GM18517 (cell line): Measurements from ENCODE around the gene PIK3C2A.

ENCODE experiments used
- ATAC-seq: cut with Tn5 transposase; IDR thresholded peaks from one replicate; pipeline ENCODE4 v1.9.1; 2021; ENCODE audit warnings: mild to moderate bottlenecking, moderate library complexity; ENCODE audit not compliant: unreplicated experiment

Gene PIK3C2A

DNA sequence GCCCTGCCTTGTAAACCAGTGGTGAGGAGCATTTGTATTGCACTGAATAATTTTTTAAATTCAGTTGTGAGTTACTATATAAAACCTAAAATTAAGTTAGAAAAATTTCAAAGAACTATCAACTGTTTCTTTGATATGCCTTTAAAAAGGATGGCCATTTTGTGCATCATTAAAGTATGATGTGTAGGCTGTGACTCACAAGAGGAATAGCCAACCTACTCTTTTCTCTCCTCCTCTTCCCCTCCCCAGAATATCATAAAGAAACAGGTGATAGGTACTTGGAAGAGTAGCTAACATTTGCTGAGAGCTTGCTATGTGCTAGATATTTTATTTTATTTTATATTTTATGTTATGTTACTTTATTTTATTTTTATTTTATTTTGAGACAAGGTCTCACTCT, 10.6 kb upstream of the PIK3C2A start:
- no peak for ATAC-seq

DNA sequence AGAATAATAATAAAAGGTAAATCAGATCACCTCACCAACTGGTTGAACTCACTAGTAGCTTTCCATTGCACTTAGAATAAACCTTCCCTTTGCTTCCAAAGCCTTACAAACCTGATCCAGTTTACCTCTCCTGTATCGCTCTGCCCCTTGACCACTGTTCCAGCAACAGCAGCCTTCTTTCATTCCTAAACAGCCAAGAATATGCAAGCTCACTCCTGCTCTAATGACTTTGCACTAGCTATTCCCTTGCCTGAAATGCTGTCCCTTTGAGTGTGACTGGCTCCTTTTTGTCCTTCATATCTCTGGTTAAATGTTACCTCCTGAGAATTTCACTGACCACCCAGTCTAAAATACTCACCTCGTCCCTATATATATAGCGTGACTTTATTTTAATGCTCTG, 9.6 kb upstream of the PIK3C2A start:
- no peak for ATAC-seq

DNA sequence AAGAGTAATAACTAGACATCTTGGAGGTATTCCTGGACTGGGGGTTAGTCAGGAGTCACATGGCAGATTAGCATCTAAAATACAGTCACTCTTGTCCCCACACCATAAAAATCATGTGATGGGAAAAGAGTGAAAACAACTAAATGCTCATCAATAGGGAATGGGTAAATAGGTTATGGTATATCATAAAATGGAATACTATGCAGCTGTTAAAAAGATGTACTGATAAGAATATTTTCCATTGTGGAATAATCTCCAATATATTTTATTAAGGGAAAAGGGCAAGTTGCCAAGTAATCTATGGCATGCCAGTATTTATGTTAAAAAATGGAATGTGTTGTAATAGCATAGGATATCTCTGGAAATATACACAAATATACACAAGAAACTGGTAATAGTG, 6.6 kb upstream of the PIK3C2A start:
- ATAC-seq, result no peak

DNA sequence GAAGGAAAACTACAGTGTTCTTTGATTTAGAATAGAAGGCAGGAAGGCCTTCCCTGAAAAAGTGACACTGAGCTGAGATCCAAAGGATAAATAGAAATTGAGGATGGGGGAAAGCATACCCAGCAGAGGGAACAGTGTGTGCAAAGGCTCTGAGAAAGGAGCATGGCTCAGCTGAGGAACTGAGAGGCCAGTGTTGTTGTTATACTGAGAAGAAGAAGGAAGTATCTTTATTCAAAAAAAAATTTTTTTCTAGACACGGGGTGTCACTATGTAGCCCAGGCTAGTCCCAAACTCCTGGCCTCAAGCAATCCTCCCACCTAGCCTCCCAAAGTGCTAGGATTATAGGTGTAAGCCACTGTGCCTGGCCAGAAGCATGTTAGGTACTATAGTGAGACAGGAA, 3.5 kb upstream of the PIK3C2A start:
- ATAC-seq, result no peak

DNA sequence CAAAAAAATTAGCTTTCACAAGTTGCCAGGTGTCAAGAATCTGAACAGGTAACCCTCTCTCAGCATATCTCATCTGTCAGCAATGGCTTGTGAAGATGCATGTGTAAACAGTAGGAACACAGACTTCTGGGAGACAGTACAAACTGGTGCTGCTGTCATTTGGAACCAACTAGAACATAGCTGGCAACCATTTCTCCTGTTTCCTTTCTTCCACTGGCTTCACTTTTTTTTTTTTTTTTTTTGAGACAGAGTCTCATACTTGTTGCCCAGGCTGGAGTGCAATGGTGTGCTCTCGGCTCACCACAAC, 2.1 kb upstream of the PIK3C2A start:
- no peak for ATAC-seq

DNA sequence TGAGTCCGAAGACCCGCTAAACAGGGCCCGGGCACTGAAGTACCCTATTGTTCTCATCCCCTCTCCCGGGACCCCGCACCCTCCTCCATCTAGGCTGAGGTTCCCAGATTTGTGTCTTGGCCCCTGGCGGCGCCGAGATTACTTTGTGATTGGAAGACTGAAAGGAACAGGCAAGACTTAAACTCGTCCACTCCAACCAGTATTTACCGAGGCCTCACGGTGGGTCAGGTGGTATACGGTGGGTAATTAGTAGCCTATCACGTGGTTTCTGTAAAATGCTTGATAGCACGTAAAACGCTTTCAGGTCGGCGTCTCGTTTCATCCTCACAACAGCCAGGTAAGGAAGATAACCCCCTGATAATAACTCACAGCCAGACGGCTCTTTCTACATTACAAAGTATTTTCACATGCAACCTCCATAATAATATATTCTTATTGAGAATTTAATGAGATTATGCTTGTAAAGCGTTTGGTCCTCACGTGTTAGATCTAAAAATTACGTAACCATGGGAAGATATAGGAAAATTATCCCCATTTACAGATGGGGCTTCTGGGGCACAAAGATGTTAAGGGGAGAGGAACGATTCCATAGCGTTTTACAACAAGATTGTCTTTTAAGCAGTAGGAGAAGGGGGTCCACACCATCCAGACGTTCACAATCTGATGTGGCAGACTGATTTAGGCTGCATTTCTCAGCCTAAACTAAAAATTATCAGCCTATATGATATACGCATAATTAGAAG, 642 bp upstream of the PIK3C2A start:
- ATAC-seq, result peak; percentile 72

DNA sequence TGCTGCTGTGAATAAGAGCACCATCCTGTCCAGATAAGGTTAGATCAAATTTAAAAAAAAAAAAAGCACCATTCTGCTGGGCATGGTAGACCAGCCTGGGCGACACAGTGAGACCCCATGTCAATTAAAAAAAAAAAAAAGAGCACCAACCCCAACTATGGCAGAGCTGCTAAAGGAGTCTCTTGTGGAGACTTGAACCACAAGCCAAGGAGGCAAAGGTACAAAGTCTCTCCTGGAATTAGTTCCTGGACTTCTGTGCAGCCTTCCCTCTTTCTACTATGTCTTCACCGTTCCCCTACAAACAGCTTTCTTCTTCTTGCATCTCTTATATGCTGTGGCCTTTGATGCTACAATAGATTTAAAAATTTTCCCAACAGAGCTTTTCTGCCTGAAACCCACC, 1.3 kb downstream of the PIK3C2A start:
- no peak for ATAC-seq

DNA sequence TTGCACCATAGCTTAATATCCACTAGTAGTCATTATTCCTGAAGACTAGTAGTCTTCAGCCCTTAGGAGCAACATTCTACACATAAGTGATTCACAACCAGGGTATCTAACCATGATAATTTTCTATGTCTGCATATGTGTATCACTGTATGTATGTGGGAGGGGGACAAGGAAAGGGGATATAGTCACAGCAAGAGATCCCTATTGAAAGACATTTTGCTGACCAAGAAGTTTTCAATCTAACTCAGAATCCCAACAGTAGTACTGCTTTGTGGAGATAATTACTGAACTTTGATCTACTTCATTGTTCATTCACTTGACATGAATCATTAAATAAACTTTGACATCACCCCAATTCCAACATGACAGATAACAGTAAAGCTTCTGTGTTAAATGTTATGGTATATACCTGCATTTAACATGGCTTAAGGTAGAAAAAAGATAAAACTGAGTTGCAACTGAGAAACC, 10.3 kb downstream of the PIK3C2A start:
- no peak for ATAC-seq

DNA sequence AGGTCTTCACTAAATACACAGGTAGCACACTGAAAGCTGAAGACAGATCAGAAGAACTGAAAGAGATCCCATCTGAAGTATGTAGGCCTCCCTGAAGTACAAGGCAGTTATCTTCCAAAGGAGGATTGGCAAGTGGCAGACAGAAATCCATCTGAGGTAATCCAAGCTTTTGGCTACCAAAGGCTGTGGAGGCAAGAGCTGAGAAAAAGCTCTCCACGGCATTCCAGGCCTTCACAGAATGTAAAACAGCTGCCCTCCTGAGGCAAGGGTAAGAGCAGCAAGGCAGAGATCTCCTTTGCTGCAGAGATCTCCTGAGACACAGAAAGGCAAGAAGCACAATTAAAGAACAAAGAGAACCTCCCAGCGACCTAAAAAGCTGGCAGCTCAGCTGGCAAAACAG, 19.1 kb downstream of the PIK3C2A start:
- ATAC-seq, result no peak

DNA sequence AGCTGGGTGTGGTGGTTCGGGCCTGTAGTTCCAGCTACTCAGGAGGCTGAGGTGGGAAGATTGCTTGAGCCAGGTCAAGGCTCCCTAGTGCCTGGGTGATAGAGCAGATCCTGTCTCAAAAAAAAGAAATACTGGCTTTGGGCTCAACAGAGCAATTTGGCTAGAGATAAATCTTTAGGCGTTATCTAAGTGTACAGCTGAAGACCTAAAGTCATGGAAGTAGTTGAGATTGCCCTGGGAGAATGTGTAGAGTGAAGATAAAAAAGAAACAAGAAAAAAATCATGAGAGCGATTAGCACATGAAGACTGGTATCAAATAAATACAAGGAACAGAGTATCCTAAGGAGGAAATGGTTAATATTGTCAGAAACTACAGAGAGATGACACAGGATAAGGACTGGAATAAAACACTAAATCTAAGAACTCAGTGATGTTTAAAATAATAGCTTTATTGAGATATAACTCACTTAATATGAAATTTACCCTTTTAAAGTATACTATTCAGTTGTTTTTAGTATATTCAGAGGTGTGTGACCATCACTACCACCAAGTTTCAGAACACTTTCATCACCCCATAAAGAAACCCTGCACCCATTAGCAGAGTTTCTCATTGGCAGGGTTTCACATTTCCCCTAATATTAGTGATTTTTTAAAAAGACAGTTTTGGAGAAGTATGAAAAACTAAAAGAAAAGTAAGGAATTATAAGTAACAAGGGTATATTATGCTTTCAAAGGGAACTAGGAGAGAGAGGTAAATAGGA, 20.7 kb downstream of the PIK3C2A start:
- no peak for ATAC-seq

DNA sequence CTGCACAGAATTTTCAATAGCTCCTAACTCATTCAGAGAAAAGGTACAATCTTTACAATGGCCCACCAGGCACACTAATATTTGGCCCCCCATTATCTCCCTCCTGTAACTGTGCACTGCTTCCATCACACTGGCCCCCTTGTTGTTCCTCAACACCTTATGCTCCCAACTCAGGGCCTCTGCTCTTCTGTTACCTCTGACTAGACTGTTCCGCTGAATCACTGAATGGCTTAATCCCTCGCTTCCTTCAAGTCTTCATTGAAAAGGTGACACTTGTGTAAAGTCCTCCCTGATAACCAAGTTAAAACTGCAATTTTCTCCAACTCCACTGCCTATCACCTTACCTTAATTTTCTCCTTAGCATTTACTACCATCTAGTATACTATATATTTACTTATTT, 21.8 kb downstream of the PIK3C2A start:
- ATAC-seq, result no peak

DNA sequence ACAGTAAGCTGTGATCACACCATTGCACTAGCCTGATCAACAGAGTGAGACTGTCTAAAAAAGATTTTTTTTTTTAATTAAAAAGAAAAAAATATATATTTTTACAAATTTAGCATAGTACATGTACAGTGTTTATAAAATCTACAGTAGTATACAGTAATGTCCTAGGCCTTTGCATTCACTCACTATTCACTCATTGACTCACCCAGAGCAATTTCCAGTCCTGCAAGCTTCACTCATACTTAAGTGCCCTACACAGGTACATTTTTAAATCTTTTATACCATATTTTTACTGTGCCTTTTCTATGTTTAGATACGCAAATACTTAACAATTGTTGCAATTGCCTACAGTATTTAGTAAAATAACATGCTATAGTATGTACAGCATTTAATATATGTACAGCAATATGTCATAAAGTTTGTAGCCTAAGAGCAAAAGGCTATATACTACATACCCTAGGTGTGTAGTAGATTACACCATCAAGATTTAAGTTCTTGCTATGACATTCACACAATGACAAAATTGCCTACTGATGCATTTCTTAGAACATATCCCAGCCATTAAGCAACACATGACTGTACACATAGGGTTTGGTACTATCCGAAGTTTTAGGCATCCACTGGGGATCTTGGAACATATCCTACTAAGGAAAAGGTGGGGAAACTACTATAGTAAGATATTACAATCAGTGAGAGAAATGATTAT, 22.8 kb downstream of the PIK3C2A start:
- no peak for ATAC-seq

DNA sequence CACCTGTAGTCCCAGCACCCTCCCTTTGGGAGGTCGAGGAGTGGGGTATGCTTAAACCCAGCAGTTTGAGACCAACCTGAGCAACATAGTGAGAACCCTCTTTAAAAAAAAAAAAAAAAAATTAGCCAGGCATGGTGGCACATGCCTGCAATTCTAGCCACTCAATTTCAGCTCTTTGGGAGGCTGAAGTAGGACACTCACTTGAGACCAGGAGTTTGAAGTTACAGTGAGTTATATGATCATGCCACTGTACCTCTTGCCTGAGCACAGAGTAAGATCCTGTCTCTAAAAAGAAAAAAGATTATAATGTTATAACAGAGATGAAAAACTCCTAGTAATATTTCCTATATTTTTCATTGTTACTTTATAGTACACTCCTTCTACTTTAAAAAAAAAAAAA, 23.9 kb downstream of the PIK3C2A start:
- no peak for ATAC-seq

DNA sequence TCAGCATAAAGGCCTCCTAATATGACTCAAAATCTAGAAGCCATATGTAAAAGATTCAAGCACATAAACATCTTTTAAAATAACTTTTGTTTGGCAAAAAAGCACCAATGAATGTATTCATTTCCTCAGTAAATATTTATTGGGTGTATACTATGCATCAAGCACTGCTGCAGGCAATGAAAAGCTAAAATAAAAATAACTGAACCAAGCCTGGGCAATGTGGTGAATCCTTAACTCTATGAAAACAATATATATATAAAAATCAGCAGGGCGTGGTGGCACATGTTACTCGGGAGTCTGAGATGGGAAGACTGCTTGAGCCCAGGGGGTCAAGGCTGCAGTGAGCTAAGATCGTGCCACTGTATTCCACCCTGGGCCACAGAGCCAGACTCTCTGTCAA, 27.8 kb downstream of the PIK3C2A start:
- ATAC-seq, result no peak

DNA sequence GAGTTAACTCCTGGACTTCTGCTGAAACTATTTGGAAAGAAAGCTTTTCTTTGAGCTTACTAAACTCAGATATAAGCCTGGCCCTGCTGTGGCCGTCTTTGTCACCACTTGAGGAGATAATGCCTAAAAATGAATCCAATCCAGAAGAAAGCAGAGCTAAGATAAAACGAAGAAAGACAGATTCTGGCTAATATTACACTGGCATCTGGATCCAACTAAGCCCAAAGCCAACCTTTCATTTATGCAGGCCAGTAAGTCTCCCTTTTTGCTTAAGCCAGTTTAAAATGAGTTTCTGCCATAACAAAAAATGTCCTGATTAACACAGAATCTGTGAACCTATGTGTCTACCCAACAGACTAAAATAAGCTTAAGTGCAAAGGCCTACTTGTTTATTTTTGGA, 34.5 kb downstream of the PIK3C2A start:
- ATAC-seq, result no peak

DNA sequence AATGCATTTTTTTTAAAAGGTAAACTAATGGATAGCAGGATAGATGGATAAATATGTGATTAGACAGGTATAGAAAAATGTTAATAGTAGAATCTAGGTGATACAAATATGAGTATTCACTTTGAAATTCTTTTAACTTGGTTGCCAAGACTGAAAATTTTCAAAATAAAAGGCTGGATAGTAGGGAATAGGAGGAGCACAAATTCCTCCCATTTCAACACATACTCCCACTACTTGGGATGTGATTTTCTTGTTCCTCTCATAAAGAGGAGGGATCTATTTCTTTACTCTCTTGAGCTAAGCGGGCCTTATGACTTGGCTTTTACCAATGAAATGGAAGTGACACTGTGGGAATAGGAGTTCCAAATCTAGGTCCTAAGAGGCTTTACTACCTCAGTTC, 35.9 kb downstream of the PIK3C2A start:
- no peak for ATAC-seq

DNA sequence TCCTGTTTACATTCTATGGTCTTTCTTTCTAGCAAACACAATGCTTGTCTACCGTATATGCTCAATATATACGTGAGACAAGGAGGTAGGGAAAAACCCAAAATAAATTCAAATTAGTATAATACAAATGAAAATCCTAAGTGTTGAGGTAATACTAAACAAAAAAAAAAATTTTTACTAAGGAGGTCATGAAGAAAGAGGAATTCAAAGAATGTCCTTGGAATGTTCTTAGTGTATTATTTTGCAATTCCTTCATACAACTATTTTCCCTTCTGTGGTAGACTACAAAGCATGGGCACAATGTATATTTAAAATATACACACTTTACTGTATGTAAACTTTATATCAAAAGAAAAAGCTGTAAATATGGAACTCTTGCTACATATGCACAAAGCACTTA, 36.4 kb downstream of the PIK3C2A start:
- no peak for ATAC-seq

DNA sequence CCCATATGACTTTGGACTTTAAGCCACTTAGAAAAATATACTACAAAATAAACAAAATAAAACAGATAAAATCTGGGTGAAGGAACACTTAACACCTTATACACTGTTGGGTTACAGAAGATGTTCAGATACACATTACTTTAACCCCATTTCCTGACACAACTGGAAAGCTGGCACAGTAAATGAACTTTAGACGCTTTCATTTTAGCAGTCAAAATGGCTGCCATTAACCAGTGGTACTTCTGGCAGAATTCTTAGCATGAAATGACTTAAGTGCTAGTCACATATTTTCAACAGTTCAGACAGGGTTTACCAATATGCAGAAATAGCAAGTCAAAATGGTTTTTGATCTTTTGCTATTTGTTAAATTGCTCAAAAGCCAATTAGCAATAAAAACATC, 37.9 kb downstream of the PIK3C2A start:
- ATAC-seq, result no peak

DNA sequence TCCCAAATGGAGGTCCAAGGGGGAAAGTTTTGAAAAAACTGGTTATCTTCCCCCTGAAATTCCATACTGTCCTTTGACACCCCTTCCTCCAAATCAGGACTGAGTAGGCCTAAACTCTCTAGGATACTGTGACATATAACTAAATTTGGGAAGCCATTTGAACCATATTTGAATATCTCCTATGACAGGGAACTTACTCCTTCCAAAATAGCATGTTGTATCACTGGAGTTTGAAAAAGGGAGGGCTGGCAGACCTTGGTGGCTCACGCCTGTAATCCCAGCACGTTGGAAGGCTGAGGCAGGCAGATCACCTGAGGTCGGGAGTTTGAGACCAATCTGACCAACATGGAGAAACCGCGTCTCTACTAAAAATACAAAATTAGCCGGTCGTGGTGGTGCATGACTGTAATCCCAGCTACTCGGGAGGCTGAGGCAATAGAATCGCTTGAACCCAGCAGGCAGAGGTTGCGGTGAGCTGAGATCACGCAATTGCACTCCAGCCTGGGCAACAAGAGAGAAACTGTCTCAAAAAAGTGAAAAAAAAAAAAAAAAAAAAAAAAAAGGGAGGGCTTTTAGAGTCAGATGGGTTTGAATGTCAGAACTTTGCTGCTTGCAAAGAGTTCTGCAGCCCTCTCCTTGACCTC, 42.4 kb downstream of the PIK3C2A start:
- no peak for ATAC-seq

DNA sequence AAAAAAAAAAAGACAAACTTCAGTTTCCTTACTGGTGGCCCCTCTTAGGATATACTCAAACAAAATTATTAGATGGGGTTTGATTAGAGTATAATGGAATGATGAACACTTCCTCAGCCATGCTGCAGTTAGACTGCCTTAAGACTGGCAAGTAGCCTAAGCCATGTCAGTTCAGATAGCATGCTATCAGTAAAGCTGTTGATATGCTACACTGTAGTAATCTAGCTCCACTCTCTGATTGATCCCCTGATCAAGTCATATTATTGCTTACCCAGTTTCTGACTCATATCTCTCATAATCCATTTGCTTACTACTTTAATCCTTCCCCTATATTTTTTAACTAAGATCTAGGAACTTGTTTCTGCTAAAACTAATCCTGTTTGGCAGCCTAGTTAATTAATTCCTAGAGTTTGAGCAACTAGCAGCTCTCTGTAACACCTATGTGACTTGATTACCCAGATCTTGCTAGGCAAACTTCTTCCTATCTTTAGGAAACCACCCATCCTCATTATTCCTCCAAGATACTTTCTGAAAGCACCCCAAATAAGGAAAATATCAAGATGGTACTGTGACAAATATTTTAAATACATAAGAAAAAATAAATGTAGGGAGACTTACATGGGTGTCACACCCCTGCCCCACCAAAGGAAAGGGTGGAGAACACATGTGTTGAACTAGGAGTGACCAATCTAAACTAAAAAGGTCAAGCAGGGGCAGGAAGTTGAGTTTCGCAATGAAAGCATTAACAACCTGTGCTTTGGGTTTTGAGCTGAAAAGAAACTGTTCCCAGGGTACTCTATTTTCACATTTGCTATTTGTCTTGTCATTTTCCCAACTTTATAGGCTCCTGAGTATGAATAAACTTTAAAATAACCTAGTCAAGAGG, 43.2 kb downstream of the PIK3C2A start:
- ATAC-seq, result no peak

DNA sequence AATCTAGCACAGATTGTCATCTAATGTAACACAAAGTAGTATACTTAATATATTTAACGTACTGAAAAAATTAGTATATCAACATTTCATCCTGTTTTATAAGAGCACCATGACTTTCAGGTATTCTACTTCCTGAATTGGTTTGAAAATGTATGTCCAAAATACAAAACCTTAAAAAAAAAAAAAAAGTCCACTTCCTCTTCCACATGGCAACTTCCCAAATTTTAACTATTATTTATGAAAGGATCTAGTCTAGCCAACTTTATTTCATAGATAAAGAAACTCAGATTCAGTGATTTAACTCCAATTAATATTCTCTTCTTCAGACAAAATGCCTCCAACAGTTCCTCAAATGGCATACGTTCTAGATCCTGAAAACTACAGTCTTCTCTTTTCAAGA, 44.0 kb downstream of the PIK3C2A start:
- ATAC-seq, result no peak
